GM19467 (cell line): ENCODE data around the gene WNT9A.
"Not testable (repeated sequence)": the region's sequence is repeated elsewhere in the genome, so short reads cannot be mapped to it uniquely, and the experiment has no call there.

Experiments used
- ATAC-seq: cut with Tn5 transposase; IDR thresholded peaks from one replicate; pipeline ENCODE4 v1.9.1; 2021; ENCODE audit warnings: mild to moderate bottlenecking, moderate library complexity; ENCODE audit not compliant: unreplicated experiment

Gene WNT9A

GRCh38 chr1:227888404-227889046, 59.2 kb downstream of the WNT9A start:
- no peak for ATAC-seq

- ATAC-seq = no peak
These were observed 59.9 kb downstream of the WNT9A start for GRCh38 chr1:227887697-227888403.

GRCh38 chr1:227886993-227887696, 60.6 kb downstream of the WNT9A start:
- ATAC-seq = no peak

- no peak for ATAC-seq
These were observed 61.2 kb downstream of the WNT9A start for GRCh38 chr1:227886503-227886961.

GRCh38 chr1:227885648-227886502, 61.9 kb downstream of the WNT9A start:
- no peak for ATAC-seq

- no peak for ATAC-seq
These were observed 62.5 kb downstream of the WNT9A start for GRCh38 chr1:227885135-227885647.

- ATAC-seq = no peak
These were observed 63.2 kb downstream of the WNT9A start for GRCh38 chr1:227884370-227885134.

GRCh38 chr1:227883641-227884301, 64.0 kb downstream of the WNT9A start:
- no peak for ATAC-seq

- ATAC-seq = no peak
These were observed 64.6 kb downstream of the WNT9A start for GRCh38 chr1:227883073-227883520.

GRCh38 chr1:227880342-227880924, 67.3 kb downstream of the WNT9A start:
- no peak for ATAC-seq

- ATAC-seq = not testable (repeated sequence)
These were observed 69.9 kb downstream of the WNT9A start for GRCh38 chr1:227877810-227878209.

- not testable (repeated sequence) for ATAC-seq
These were observed 75.8 kb downstream of the WNT9A start for GRCh38 chr1:227871892-227872291.

GRCh38 chr1:227870366-227870765, 77.4 kb downstream of the WNT9A start:
- no peak for ATAC-seq

- no peak for ATAC-seq
These were observed 77.9 kb downstream of the WNT9A start for GRCh38 chr1:227869851-227870305.

GRCh38 chr1:227869279-227869842, 78.4 kb downstream of the WNT9A start:
- no peak for ATAC-seq
